Fibroblast of skin of left quadriceps (primary cell): ENCODE results near the gene CISH.

Experiments
- DNase-seq, 2 experiments: peaks; one replicate each; pipeline ENCODE4 v3.0.0-alpha.2; 2013; ENCODE audit warnings: low read depth in 2 of 2

CISH gene

DNA sequence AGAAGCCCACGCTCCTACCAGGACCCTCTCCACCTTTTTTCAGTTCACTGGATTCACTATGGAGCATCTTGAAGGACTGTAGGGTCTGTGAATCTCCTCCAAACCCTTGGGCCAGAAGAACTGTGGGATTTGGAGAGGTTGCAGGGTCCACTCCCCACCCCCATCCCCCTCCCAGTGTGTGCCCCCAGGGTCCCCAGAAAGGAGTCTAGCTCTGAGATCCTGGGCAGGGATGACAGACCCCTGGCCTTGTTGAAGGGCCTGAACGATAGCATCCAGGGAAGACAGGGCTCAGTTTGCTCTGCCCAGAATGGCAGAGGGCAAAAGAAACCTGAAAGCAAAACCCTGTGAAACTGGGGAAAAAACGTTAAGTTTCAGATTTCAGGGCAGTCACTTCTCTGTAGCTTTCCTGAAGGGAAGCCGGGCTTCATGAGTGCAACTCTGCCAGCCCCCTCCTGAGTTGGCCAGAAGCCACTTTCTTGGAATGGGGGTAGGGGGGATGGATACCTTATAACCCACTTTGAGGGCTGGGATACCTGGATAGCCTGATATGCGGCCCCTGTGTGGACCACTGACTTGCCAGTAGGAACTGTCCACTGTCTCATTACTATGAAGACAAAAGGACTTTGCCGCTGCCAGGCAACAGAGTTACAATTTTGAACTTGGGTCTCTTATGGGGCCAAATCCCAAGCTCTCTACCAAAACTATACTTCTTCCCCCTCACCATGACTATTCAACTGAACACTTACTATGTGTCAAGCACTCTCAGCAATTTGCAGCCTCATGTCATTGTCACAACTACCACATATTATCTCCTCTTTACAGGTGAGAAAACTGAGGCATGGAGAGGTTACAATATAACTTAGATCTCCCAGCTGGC lies 1.6 kb upstream of the CISH start:
- DNase-seq: no peak

DNA sequence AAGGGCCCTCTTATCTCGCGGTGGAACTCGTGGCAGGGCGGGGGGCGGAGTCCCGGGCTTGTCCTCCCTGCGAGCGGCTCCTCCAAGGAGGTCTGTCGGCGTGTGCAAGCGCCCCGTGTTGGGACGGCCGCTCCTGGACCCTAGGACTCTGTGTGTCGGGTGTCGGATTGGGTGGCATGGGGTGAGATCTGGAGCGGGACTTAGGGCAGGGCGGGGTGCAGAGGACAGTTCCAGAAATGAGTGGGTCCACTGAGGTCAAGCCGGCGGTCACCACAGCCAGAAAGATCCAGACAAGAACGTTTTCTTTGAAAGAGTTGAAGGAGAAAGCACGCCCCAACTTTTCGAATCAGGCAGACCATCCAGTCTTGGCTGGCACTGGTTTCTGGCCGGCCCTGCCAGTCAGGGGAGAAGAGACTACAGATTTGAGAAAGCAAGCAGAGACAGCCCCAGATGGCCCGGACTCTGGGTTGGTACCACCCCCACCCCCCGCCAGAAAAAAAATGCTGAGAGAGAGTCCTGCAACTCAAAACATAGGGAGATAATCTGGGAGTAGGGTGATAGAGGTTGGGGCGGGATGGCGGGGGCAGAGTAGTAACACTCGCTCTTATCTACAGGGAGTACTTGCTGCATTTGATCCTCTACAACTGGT lies 784 bp upstream of the CISH start:
- no peak for DNase-seq

DNA sequence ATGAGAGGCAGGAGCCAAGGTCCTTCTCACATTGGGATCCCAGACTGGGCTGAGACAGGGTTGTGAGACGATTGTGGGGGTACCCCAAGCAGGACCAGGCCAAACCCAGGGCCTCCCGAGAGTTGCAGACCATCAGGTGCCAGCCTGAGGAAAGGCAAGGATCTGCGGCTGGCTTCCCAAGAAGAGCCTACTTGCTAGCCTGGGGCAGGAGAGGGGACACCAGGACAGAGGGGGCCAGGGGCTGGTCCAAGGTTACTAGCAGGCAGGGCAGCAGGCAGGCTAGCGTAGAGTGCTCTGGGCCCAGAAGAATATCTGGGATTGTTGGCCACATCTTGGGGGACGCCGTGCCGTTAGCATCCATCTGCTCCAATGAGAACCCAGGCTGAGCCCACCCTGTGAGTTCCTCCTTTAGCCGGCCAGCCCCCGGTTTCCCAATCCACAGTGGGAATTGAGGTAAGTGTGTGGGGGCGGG lies 546 bp downstream of the CISH start:
- DNase-seq: no peak

DNA sequence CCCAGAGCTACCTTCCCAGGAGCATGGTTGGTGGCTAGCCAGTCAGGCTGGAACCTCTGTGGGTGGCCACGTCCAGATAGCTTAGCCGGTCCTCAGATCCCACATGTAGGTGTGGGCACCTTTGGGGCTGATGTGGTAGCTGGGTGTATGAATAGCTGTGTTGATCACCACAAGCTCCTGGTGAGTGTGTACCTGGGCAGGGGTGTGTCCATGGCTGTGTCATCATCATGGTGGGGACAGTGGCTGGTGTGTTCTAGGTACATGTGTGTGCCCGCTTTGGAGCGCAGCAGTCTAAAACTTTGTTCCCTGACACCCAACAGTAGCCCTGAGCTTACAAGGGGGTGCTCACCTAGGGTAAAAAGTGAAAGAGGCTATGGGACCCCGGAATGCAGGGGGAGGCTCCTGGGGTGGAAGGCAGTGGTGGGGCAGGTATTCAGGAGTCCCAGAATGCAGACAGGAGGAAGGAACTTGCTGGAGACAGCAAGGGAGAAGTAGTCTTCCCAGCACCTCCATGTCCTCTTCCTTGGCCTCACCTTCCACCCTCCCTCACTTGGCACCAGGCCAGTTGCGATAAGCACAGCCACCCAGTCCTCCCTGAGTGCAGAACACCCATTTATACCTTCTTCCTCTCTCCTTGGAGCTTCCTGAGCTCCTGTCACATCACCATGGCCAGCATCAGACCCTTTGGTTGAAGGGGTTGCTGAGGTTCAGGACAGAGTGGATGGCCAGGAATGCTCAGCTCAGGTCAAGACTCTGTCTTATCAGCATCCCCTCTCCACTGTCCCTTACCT lies 1.2 kb downstream of the CISH start:
- no peak for DNase-seq

DNA sequence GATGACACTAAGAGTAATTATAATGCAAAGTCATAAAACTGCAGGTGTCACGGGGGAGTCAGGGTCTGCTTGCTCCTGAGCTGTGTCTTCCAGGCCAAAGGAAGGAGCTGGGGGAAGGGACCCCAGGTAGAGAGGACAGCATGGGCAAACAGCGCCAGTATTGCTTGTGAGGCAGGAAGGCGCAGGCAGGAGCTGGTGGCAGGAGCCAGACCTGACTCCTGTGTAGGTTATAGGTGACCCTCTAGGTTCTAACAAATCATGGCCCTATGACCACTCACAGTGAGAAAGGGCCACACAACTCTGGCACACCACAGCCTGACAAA lies 1.9 kb downstream of the CISH start:
- no peak for DNase-seq

DNA sequence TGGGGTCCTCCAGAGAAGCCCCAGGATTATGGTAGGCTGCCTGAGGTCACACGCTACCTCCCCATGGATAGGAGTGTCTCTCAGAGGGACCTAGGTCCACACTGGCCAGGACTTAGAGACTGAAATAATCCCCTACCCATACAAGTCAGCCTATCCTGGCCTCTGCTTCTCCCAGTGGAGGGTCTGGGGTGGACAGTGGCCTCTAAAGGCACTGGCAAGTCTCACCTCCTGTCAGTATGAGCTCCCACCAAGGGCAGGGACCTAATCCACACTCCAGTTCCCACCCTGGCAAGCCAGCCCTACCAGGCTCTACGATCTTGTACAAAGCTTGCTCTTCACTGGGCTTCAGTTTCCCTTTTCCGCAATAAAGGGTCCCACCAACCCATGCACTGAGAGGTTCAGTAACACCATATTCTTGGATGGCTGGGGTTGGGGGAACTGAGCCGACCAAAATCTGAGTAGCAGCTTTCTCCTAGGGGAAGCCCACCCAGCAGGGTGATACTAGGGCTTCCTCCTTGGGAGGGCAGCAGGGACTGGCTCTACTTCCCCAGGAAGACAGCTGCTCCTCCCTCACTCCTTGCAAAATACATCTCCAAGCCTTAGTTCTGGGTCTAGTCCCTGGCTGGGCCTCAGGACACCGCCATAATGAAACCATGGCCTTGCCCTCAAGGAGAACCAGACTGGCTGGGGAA lies 2.4 kb downstream of the CISH start:
- DNase-seq: no peak

DNA sequence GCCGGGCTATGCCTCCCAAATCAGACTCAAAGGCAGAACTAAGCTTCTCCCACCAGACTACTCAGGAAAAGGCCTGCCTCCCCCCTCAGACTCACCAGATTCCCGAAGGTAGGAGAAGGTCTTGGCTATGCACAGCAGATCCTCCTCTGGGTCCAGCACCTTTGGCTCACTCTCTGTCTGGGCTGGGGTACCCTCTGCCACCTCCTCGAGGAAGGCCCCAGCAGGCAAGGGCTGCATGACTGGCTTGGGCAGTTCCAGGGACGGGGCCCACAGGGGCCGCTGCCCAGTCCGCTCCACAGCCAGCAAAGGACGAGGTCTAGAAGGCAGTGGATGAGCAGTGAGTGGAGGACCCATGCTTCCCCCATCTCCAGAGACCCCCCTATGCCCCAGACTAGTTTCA lies 3.3 kb downstream of the CISH start:
- DNase-seq: no peak

DNA sequence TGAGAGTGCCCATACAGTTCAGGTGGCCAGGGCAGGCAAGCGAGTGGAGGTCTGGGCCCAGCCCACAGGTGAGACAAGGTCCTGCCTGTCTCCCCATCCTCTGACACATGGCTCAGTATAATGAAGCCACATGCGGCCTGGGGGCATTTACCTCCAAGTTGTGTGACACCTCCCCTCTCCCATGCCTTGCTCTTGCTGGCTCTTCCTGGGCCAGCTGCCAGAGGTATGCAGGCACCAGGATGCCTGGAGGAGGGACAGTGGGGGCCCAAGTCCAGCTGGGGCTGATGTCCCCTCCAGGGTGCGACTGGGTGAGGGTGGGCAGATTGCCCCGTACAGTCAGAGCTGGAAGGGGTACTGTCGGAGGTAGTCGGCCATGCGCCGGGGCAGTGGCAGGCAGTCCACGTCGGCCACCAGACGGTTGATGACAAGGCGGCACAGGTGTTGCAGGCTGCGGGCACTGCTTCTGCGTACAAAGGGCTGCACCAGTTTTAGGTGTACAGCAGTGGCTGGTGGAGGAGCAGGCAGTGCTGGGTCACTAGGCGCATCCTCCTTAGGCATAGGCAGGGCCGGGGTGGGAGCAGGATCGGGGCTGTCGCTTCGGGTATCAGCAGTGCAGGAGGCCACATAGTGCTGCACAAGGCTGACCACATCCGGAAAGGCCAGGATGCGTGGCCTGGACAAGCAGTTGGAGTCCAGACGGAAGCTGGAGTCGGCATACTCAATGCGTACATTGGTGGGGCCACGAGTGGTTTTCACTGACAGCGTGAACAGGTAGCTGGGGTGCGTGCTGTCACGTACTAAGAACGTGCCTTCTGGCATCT lies 4.1 kb downstream of the CISH start:
- DNase-seq: no peak

DNA sequence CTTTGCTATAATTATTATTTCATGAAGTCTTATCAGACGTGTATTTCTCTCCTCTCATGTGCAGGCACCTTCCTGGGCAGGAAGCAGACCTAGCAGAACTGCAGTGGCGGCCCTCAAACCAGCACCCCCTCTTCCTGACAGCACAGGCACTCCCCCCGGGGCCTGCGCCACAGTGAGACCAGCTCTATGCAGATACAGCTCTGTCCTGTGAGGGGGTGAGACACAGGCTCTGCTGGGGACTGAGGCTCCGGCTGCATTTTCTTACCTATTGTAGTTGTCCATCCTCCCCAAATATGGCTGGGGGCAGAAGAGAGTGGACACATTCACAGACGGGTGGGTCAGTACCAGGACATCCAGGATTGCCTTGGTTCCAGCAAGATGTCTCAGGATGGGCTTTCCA lies 5.0 kb downstream of the CISH start:
- no peak for DNase-seq

DNA sequence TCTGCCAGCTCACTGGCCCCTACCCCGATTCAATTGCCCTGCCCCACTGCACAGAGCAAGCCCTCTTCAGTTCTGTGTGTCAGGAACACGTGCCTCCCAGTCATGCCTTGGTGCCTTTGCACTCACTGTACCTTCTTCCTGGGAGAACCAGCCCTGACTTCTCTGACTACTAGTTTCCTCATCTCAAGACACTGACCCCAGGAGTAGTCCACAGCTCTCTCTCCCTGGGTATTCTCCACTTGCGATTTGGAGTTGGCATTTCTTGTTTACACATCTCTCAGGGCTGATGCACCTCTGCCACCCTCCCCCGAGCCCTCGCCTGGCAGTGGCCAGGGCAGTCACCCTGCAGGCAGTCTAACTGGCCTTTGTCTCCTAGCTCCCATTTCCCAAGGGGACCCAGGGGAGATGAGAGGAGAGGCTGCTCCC lies 5.7 kb downstream of the CISH start:
- no peak for DNase-seq

DNA sequence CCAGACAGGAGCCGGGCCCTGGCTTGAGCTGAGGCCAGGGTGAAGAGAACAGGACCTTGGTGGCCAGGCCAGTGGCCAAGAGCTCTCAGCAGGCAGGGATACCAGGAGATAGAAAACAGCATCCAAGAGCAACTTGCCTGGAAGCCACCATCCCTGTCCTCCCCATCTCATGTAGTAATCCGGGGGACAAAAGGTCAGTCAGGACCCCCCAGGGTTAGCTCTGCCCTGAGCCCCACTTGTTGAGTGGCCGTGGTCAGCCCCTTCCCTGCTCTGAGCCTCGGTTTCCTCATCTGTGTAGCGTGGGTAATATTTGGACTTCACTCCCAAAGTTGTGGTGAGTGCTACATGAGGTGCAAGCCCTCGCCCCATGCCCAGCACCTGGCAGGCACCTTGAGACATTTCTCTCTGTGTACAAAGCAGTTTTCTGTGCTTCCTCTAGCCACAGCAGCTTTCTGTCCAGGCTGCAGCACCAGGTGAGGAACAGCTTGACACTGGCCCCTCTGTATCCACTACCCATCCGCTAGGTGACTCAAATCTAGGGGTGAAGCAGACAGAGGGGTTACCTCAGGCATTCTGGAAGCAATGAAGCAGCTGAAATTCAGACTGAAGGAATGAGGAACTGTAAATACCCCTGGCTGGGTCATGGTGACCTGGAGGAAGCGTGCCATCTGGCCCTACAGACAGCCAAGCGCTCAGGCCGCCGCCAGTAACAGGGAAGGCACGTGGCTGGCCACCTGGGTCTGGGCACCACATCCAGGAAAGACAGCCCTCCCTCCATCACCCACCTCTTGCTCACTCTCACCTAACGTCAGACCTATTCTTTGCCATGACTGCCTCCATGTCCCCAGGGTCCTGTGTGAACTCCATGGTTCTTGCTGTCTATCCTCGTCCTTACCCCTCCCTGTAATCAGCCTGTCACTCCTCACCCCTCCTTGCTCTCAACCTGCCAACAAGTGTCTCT lies 6.7 kb downstream of the CISH start:
- DNase-seq: no peak

DNA sequence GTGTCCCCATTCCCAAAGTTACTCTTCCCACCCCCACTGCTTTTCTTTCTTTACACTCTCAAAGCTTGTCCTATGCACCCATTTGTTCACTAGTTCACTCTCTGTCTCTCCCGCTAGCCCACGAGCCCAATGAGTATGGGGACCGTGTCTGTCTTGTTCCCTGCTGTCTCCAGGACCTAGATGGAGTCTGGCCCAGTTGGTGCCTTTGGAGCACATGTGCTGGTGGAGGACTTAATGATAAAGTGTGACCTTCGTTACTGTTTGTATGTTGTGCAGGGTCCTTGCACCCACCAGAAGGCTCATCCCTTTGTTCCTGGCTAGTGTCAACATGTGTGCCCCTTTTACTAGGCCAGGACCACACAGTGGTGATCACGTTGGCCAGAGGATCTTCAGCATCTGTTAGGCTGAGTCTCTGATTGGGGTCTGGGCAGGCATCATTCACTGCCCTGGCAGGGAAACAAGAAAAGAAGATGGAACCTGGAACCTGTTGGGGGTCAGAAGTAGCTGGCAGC lies 7.4 kb downstream of the CISH start:
- DNase-seq: no peak

DNA sequence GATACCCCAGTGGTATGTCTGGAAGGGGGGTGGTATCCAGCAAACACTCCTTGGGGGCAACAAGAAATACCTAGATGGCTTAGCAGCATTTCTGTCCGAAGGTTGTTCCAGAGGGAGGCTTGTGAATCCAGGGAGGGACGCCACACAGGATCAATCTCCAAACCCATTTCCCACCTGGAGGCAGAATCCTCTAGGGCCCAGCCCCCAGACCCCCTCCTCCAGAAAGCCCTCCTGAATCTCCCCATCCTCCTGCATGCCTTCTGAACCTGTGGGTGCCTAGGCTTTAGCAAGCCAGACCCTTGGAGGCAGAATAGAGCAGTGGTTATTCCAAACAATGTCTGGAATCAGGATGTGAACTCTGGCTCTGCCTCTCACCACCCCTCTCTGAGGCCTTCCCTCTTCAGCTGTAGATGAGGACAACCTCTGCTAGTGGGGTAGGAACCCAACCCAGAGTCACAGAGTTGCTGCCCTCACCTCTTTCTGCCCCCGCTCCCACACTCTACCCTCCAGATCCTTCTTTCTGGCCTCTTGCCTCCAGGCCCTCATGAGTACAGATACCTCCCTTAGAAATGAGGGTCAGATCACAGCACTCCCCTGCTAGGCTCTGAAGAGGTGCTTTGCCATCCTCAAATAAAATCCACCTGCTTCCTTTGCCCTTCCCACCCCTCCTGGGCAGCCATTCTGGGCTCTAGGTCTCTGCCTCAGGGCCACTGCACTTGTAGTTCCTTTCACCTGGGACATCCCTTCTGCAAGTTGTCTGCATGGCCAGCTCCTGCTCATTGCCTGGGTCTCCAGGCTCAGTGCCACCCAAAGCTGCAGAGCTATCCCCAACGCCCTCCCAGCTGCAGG lies 8.1 kb downstream of the CISH start:
- DNase-seq: no peak

DNA sequence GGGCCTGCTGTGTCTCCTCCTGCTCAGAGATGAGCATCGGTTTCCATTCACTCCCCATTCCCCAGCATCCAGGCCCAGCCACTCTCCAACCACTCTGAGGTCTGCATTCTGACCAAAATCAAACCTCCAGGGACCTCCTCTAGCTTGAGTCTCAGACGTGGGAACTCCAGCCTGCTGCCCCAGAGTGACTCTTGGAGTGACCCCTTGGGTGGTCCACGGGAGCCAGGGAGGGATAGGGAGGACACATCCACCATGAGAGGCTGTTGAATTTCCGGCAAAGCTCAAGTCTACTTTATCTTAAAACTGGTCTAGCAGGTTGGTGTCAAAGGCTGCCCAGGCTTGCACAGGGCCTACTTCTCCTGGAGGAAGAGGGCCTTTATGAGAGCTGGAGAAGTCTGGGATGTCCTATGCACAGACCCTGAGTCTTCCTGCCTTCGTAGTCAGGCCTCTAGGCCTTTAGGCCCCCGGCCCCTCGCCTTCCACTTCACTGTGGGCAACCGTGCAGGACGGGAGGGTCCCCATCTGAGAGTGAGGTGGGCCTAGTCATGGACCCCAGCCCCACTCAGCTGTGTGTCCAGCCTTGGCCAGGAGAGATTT lies 8.9 kb downstream of the CISH start:
- no peak for DNase-seq

DNA sequence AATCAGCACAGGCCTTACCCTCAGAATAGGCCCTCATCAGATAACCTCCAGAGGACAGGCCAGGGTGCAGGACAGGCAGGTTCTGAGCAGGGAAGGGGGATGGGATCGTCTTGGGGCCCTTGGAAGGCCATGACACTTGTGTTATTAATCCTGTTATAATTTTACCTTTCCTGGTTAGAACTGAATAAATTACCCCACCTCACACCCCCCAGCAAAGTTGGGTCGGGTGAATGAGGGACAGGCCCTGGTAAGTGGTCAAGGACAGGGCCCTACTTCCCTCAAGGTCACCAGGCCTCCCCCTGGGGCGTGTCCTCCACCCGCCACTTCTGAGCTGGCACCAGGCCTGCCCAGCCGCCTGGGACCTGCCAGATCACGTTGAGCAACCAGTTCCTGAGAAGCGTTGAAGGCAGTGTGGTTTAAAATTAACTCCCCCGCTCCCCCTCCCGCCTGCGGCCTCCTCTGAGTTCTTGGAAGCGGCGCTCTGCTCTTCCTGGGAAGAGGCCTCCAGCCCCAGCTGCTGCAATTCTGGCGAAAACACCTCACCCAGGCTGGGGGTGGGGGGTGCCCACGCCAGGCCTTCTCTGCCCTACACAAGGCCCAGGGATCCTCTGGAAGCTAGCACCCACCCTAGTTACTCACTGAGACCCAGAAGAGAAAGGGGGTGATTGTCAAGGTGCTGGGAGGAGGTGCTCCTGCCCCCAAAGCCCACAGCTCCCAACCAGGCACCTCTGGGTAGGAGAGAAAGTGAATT lies 10.6 kb downstream of the CISH start:
- DNase-seq: peak; percentile 94

DNA sequence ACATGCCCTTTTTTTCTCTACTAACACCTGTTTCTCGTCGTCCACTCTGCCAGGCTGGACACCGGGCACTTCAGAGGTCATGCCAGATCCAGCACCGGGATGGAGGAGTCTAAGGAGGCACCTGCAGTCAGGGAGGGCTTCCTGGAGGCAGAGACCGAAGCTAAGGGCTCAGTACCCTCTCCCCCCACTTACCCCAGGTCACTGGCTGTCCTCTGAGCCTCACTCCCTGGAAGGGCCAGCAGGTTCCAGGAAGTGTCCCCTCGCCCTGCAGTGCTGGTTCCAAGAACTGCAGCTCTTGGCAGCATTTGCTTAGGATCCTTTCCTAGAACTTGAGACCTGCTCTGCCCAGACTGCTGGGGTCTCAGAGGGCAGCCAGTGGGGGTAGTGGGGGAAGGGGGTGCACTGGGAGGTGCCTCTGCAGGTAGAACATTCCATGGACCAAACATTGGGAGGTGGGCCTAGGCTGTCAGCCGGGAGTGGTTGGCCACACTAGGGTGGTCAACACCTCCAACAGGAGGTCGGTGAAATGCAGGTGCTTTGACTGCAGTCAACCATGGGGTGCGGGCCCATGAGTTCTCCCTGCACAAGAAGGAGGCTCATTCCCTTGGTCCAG lies 11.3 kb downstream of the CISH start:
- no peak for DNase-seq

DNA sequence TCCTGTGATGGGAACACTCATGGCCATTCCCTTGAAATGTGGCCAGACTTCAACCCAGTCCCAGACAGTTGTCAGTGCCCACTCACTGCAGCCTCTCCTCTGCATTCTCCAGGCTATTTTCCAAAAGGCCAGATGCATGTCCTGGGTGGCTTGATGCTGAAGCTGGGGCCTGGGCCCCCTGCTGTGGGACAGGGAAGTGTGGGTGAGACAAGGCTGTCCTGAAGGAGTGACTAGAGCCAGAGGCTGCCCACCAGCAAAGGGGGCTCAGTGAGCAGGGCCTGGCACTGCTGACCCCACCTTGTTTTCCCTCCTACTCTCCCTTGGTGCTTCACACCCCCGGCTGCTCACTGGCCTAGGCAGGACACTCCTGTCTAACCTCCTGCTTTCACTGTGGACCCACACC lies 11.9 kb downstream of the CISH start:
- DNase-seq: no peak
